Stimulated activated CD8-positive, alpha-beta memory T cell treated with anti-CD3 and anti-CD28 coated beads, Interleukin-12 subunit alpha, Interleukin-12 subunit beta, amount 100 ng/mL, for 24 hours (primary cell): ENCODE measurements around the gene BCO1.
A peak's percentile ranks its signal among the peaks of the same experiment; 100 is the strongest.
"Not testable (repeated sequence)": the region's sequence is repeated elsewhere in the genome, so short reads cannot be mapped to it uniquely, and the experiment has no call there.

ENCODE experiments used
- DNase-seq: peaks from one replicate; pipeline ENCODE4 v3.0.0-alpha.2; 2020; ENCODE audit errors: extremely low read depth

Gene BCO1

GRCh38 chr16:81238296-81239011 is at the start of gene BCO1:
BCO1 (plus strand) TSS chr16:81238689; CDS start chr16:81238909, 220 bp downstream.
- DNase-seq, result no peak

GRCh38 chr16:81189100-81189664 is 49.3 kb upstream of the BCO1 start:
- DNase-seq, result no peak

- DNase-seq, result no peak
Measured at GRCh38 chr16:81190667-81191066, 47.8 kb upstream of the BCO1 start.

GRCh38 chr16:81195885-81196534 is 42.5 kb upstream of the BCO1 start:
- no peak for DNase-seq

- DNase-seq, result no peak
Measured at GRCh38 chr16:81198635-81199034, 39.9 kb upstream of the BCO1 start.

- DNase-seq, result no peak
Measured at GRCh38 chr16:81201267-81201666, 37.2 kb upstream of the BCO1 start.

- peak; percentile 10 for DNase-seq
Measured at GRCh38 chr16:81204798-81205680, 33.5 kb upstream of the BCO1 start.

- DNase-seq, result no peak
Measured at GRCh38 chr16:81207076-81207475, 31.4 kb upstream of the BCO1 start.

GRCh38 chr16:81210807-81211206 is 27.7 kb upstream of the BCO1 start:
- DNase-seq, result no peak

GRCh38 chr16:81212830-81213465 is 25.5 kb upstream of the BCO1 start:
- no peak for DNase-seq

- no peak for DNase-seq
Measured at GRCh38 chr16:81214745-81215166, 23.7 kb upstream of the BCO1 start.

- no peak for DNase-seq
Measured at GRCh38 chr16:81216114-81216513, 22.4 kb upstream of the BCO1 start.

GRCh38 chr16:81216706-81217105 is 21.8 kb upstream of the BCO1 start:
- no peak for DNase-seq

GRCh38 chr16:81219151-81219550 is 19.3 kb upstream of the BCO1 start:
- no peak for DNase-seq

GRCh38 chr16:81220349-81220748 is 18.1 kb upstream of the BCO1 start:
- no peak for DNase-seq

- no peak for DNase-seq
Measured at GRCh38 chr16:81221731-81222130, 16.8 kb upstream of the BCO1 start.

GRCh38 chr16:81224824-81225223 is 13.7 kb upstream of the BCO1 start:
- DNase-seq, result no peak

GRCh38 chr16:81225697-81226096 is 12.8 kb upstream of the BCO1 start:
- DNase-seq, result not testable (repeated sequence)

- DNase-seq, result no peak
Measured at GRCh38 chr16:81227785-81228184, 10.7 kb upstream of the BCO1 start.

- DNase-seq, result no peak
Measured at GRCh38 chr16:81229811-81230210, 8.7 kb upstream of the BCO1 start.

- DNase-seq, result no peak
Measured at GRCh38 chr16:81231014-81231413, 7.5 kb upstream of the BCO1 start.
